Measurements from ENCODE around the gene ASCL2. TPM values are rescaled to one million over a fixed set of nuclear protein-coding genes. Genes with fewer than 3 reads are reported as not detected.

The ASCL2 gene
- total RNA-seq, 2 donors from 2014 or later: 3.0 TPM; not detected in 1

DNA sequence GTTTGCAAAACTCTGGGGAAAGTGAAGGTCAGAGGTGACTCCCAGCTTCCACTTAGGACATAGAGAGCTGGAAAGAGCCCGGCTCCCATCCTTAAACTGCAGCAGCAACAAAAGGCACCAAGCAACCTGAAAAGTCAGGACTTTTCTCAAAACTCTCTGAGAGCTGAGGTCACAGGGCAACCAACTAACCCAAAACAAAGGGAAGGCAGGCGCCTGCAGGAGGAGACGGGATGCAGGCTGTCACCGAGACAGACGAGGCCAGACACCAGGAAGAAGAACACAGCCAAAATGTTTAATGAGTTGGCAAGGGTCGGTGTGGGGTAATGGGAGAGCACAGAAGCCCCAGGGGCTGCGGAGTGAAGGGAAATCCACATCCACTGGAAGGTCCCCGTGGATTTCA, 19.9 kb downstream of the ASCL2 start:
- DNase-seq (no peak), ATAC-seq (no peak)
- 83 to 89% methylated on average over 8 of the region's 8 CpGs for WGBS, 2 donors
- intact Hi-C loops (cut with DNase I): no loop called here
- no peaks in the 10 kb centered on the region for H3K9me3 ChIP-seq
- H3K4me1 ChIP-seq: no peaks in the 10 kb centered on the region
- no peaks in the 10 kb centered on the region for H3K36me3 ChIP-seq (replicated peaks in 1 of 2; ENCODE audit: insufficient read depth in 1 of 2, low read depth in 2 of 2)
- H3K27ac ChIP-seq: no peak overlapping the region
- H3K27me3 ChIP-seq: no peaks in the 10 kb centered on the region
- H3K4me3 ChIP-seq: no peak overlapping the region
- no peak for TF ChIP-seq POLR2A (IDR thresholded peaks at IDR 0.05)

DNA sequence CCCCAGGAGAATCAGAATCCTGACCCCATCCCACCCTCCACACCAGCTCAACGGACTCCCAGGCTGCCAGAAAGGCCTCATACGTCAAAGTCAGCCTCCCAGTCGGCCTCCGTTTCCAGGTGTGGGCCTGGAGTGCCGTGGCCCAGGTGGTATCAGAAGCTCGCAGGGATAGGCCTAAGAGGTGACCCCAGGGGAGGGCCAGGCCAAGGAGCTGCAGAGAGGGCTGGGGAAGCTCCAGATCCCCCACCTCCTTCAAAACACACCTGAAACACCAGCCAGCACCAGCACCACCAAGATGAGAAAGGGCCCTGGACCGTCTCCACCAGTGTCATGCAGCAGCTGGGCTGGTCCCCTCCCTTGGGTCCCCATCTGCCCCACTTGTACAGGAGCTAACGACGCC, 20.3 kb downstream of the ASCL2 start:
- DNase-seq (no peak), ATAC-seq (no peak)
- H3K4me1 ChIP-seq: no peaks in the 10 kb centered on the region
- TF ChIP-seq, protein P1, sequence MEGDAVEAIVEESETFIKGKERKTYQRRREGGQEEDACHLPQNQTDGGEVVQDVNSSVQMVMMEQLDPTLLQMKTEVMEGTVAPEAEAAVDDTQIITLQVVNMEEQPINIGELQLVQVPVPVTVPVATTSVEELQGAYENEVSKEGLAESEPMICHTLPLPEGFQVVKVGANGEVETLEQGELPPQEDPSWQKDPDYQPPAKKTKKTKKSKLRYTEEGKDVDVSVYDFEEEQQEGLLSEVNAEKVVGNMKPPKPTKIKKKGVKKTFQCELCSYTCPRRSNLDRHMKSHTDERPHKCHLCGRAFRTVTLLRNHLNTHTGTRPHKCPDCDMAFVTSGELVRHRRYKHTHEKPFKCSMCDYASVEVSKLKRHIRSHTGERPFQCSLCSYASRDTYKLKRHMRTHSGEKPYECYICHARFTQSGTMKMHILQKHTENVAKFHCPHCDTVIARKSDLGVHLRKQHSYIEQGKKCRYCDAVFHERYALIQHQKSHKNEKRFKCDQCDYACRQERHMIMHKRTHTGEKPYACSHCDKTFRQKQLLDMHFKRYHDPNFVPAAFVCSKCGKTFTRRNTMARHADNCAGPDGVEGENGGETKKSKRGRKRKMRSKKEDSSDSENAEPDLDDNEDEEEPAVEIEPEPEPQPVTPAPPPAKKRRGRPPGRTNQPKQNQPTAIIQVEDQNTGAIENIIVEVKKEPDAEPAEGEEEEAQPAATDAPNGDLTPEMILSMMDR (IDR thresholded peaks at IDR 0.05): no peak
- TF ChIP-seq POLR2A (IDR thresholded peaks at IDR 0.05): no peak
- no peaks in the 10 kb centered on the region for H3K36me3 ChIP-seq (replicated peaks in 1 of 2; ENCODE audit: insufficient read depth in 1 of 2, low read depth in 2 of 2)
- H3K9me3 ChIP-seq: no peaks in the 10 kb centered on the region
- no peak overlapping the region for H3K27ac ChIP-seq
- WGBS, 2 donors: 75 to 84% methylated on average over 6 to 9 of the region's 9 CpGs
- no peak overlapping the region for H3K4me3 ChIP-seq
- intact Hi-C loops (cut with DNase I): no loop called here
- H3K27me3 ChIP-seq: no peaks in the 10 kb centered on the region

DNA sequence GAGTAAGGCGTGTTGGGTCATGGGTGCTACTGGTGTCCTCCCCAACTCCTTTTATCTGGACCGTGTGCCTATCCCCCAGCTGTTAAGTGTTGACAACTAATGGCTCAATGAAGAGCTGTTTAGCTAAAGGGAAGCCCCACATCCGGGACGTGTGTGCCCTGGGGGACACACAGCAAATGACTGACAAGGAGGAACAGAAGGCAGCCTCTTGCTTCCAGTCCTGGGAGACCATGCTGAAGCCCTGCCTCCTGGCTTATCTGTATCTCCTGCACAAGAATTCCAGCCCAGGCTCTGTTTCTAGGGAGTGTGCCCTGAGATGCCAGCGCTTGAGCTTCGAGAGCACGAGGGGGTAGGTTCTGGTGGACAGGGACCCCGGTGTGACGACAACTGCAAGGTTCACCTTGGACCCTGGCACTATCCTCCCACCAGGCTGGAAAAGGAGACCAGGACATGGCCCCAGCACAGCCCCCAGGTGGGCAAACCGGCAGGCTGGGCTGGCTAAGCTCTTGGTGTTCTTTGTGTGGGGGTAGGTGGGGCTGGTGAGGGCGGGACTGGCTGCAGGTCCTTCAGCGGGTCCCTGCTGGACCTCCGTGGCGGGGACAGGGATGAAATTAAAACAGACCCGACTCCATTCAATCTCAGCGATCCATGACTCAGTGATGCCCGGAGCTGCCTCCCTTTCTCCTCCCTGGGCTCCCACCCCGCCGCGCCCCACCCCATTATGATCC, 21.0 kb downstream of the ASCL2 start:
- no peak for TF ChIP-seq POLR2A (IDR thresholded peaks at IDR 0.05)
- TF ChIP-seq, protein P1 (IDR thresholded peaks at IDR 0.05): no peak
- Histone ChIP-seq H3K36me3 (replicated peaks in 1 of 2; ENCODE audit: insufficient read depth in 1 of 2, low read depth in 2 of 2) (no peaks in the 10 kb centered on the region), H3K9me3 (no peaks in the 10 kb centered on the region), H3K27ac (no peak overlapping the region), H3K27me3 (no peaks in the 10 kb centered on the region), H3K4me1 (no peaks in the 10 kb centered on the region), H3K4me3 (no peak overlapping the region)
- no peak for DNase-seq
- no peak for ATAC-seq
- WGBS, 2 donors: 77 to 88% methylated on average over 17 to 20 of the region's 20 CpGs
- intact Hi-C loops (cut with DNase I): no loop called here

DNA sequence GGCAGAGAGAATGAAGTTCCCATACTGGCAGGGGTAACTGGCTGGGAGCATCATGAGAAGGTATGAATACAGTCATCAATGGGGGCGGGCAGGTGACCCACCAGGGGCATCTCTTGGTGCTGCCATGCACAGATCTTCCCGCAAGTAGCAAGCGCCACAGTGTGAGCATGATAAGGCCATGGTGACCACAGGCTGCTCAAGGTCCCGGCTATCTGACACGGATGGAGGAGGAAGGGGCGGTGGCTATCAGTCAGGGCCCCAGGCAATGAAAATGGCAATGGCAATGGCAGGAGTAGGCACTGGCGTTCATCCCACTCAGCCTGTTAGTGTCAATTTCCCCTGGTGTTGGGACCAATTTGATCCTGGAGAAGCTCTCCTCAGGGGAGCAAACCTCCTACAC, 21.6 kb downstream of the ASCL2 start:
- ATAC-seq (no peak), DNase-seq (peak in 1 of 4 donors; percentile 7)
- Histone ChIP-seq H3K27me3 (no peaks in the 10 kb centered on the region), H3K4me3 (no peak overlapping the region), H3K36me3 (replicated peaks in 1 of 2; ENCODE audit: insufficient read depth in 1 of 2, low read depth in 2 of 2) (no peaks in the 10 kb centered on the region), H3K27ac (no peak overlapping the region), H3K9me3 (no peaks in the 10 kb centered on the region), H3K4me1 (no peaks in the 10 kb centered on the region)
- intact Hi-C loops (cut with DNase I): no loop called here
- 79 to 86% methylated on average over 7 of the region's 7 CpGs for WGBS, 2 donors
- TF ChIP-seq POLR2A (IDR thresholded peaks at IDR 0.05): no peak
- TF ChIP-seq, protein P1 (IDR thresholded peaks at IDR 0.05): no peak

DNA sequence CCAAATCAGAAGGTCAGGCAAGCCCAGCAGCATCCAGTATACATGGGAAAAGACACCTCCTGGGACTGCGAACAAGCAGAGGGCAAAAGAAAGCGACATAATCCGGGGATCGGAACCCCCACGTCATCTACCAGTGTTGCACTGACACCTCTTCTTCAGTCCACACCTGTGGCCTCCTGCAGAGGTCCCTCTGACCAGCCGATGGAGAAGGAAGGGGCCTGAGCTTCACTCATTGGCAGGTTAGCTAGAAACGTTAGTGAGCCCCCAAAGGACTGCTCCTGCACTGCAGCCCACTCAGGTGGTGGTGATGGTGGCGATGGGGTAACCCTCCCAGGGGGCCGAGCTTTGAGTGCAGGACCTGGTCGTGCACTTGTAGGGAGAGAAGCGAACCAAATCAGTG, 22.1 kb downstream of the ASCL2 start:
- no peak for DNase-seq
- H3K9me3 ChIP-seq: no peaks in the 10 kb centered on the region
- H3K4me3 ChIP-seq: no peak overlapping the region
- 72 to 75% methylated on average over 11 of the region's 11 CpGs for WGBS, 2 donors
- H3K27ac ChIP-seq: no peak overlapping the region
- H3K36me3 ChIP-seq (replicated peaks in 1 of 2; ENCODE audit: insufficient read depth in 1 of 2, low read depth in 2 of 2): no peaks in the 10 kb centered on the region
- H3K4me1 ChIP-seq: no peaks in the 10 kb centered on the region
- intact Hi-C loops (cut with DNase I): no loop called here
- TF ChIP-seq, protein P1 (IDR thresholded peaks at IDR 0.05): no peak
- no peak for TF ChIP-seq POLR2A (IDR thresholded peaks at IDR 0.05)
- no peaks in the 10 kb centered on the region for H3K27me3 ChIP-seq
- ATAC-seq: no peak
